ENCODE measurements around the gene LPAR2. TPM values are rescaled to one million over a fixed set of nuclear protein-coding genes. Genes with fewer than 3 reads are reported as not detected.

LPAR2 gene
- polyA plus RNA-seq, 1 of the 3 experiments (the other 2 are of a cell fraction) = 4.5 TPM

DNA sequence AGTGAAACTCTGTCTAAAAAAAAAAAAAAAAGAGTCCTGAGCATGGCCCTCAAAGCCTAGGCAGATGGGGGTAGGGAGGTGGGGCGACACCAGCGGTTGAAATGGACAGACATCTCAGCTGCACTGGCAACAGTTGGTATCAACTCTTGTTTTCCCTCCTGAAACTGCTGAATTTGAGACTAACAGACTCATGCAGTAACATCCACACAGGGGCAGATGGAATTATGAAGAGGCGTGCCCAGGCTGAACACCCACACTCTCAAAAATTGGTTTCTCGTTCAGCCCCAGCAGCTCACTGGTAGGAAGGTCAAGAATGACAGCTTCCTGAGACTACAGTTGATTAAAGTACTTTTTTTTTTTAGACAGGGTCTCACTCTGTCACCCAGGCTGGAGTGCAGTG, 33.6 kb downstream of the LPAR2 start (continued):
- TF ChIP-seq, protein P1, sequence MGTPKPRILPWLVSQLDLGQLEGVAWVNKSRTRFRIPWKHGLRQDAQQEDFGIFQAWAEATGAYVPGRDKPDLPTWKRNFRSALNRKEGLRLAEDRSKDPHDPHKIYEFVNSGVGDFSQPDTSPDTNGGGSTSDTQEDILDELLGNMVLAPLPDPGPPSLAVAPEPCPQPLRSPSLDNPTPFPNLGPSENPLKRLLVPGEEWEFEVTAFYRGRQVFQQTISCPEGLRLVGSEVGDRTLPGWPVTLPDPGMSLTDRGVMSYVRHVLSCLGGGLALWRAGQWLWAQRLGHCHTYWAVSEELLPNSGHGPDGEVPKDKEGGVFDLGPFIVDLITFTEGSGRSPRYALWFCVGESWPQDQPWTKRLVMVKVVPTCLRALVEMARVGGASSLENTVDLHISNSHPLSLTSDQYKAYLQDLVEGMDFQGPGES (IDR thresholded peaks at IDR 0.05; ENCODE audit: low read depth, low read length) = no peak
- TF ChIP-seq, protein P2, sequence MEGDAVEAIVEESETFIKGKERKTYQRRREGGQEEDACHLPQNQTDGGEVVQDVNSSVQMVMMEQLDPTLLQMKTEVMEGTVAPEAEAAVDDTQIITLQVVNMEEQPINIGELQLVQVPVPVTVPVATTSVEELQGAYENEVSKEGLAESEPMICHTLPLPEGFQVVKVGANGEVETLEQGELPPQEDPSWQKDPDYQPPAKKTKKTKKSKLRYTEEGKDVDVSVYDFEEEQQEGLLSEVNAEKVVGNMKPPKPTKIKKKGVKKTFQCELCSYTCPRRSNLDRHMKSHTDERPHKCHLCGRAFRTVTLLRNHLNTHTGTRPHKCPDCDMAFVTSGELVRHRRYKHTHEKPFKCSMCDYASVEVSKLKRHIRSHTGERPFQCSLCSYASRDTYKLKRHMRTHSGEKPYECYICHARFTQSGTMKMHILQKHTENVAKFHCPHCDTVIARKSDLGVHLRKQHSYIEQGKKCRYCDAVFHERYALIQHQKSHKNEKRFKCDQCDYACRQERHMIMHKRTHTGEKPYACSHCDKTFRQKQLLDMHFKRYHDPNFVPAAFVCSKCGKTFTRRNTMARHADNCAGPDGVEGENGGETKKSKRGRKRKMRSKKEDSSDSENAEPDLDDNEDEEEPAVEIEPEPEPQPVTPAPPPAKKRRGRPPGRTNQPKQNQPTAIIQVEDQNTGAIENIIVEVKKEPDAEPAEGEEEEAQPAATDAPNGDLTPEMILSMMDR (IDR thresholded peaks at IDR 0.05) = no peak

DNA sequence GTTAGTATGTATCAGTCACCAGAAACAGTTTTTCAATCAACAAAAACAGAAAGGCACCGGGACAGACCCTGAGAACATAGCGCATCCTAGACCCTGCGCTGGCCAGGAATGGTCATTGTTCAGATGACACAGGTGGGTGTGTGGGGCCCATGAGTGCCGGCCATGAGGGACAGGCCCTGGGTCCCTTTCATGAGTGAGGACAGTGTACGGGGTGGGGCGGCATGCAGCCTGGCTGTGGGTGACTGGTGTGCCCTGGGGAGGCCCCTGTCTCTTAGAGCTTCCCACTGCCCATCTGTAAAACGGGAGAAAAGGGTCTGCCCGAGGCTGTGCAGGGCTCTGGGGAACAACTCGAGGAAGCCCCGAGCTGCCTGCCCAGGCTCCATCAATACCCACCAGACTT, 35.3 kb downstream of the LPAR2 start:
- H3K9ac ChIP-seq = no peak overlapping the region
- no peaks in the 10 kb centered on the region for H3K9me3 ChIP-seq
- H3K27me3 ChIP-seq (ENCODE audit: insufficient read depth) = no peaks in the 10 kb centered on the region
- H3K36me3 ChIP-seq (replicated peaks in 1 of 2; ENCODE audit: control insufficient read depth in 1 of 2, insufficient read depth in 2 of 2, low read length in 1 of 2) = no peaks in the 10 kb centered on the region
- no peaks in the 10 kb centered on the region for H4K20me1 ChIP-seq (ENCODE audit: insufficient read depth)
- no peak overlapping the region for H3K27ac ChIP-seq (ENCODE audit: low read depth in 2 of 2, low read length in 1 of 2)
- peaks cover 14 to 18% of the 10 kb centered on the region in 2 experiments; a peak in 3 of 4 replicates for H3K4me1 ChIP-seq (ENCODE audit: control insufficient read depth in 1 of 2, insufficient read depth in 2 of 2, low read depth in 1 of 2, low read length in 1 of 2)
- H3K4me2 ChIP-seq = no peak overlapping the region
- ChIA-PET POLR2A (no interaction called here), CTCF (interaction anchor here (1.1 to 1.8 kb wide), 2 partner anchors 15 to 38 kb away, joined by 3 to 7 read pairs; no protein-coding TSS in a partner anchor)
- H2AFZ ChIP-seq (ENCODE audit: low read depth) = no peak overlapping the region
- DNase-seq = no peak
- H3K79me2 ChIP-seq (ENCODE audit: insufficient read depth) = no peaks in the 10 kb centered on the region
- H3F3A ChIP-seq (replicated peaks; ENCODE audit: insufficient read depth) = peaks cover 13% of the 10 kb centered on the region
- H3K4me3 ChIP-seq (ENCODE audit: low read depth in 2 of 2, low read length in 1 of 2) = no peak overlapping the region
- TF ChIP-seq FOXJ3 (CRISPR knock-in tag; IDR thresholded peaks at IDR 0.05) (no peak), EZH2phosphoT487 (IDR thresholded peaks at IDR 0.05; ENCODE audit: borderline replicate concordance, low read depth) (no peak), RCOR1 (IDR thresholded peaks at IDR 0.05; ENCODE audit: low read length) (no peak), MEF2A (IDR thresholded peaks at IDR 0.05; ENCODE audit: borderline replicate concordance, low read depth) (no peak), RAD21 (IDR thresholded peaks at IDR 0.05; ENCODE audit: low read length) (no peak), TCF12 (IDR thresholded peaks at IDR 0.05) (no peak), SIN3A (IDR thresholded peaks at IDR 0.05; ENCODE audit: borderline replicate concordance, low read depth, low read length) (no peak), RXRA (IDR thresholded peaks at IDR 0.05; ENCODE audit: borderline replicate concordance, low read depth) (no peak), CHD2 (IDR thresholded peaks at IDR 0.05; ENCODE audit: low read length, partially characterized antibody) (no peak), TEAD4 (IDR thresholded peaks at IDR 0.05; ENCODE audit: borderline replicate concordance, insufficient read depth) (no peak), EP300 (IDR thresholded peaks at IDR 0.05; ENCODE audit: borderline replicate concordance in 1 of 2, low read depth in 1 of 2, low read length in 1 of 2) (no peak)
- TF ChIP-seq, protein P1 (IDR thresholded peaks at IDR 0.05; ENCODE audit: low read depth, low read length) = no peak
- TF ChIP-seq, protein P3, sequence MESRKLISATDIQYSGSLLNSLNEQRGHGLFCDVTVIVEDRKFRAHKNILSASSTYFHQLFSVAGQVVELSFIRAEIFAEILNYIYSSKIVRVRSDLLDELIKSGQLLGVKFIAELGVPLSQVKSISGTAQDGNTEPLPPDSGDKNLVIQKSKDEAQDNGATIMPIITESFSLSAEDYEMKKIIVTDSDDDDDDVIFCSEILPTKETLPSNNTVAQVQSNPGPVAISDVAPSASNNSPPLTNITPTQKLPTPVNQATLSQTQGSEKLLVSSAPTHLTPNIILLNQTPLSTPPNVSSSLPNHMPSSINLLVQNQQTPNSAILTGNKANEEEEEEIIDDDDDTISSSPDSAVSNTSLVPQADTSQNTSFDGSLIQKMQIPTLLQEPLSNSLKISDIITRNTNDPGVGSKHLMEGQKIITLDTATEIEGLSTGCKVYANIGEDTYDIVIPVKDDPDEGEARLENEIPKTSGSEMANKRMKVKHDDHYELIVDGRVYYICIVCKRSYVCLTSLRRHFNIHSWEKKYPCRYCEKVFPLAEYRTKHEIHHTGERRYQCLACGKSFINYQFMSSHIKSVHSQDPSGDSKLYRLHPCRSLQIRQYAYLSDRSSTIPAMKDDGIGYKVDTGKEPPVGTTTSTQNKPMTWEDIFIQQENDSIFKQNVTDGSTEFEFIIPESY (IDR thresholded peaks at IDR 0.05; ENCODE audit: borderline replicate concordance, low read depth) = no peak
- TF ChIP-seq, protein P2 (IDR thresholded peaks at IDR 0.05) = no peak
- 96% methylated on average over 5 of the region's 10 CpGs for WGBS (ENCODE audit: low lambda C conversion rate)
- H3K9me2 ChIP-seq = no peaks in the 10 kb centered on the region
